GM15510 (cell line): ENCODE measurements around the gene PAPSS2.

Experiments
- POLR2A ChIP-seq: IDR thresholded peaks from 3 replicates; pipeline ENCODE4 v1.6.1; 2011; ENCODE audit warnings: borderline replicate concordance; ENCODE audit not compliant: insufficient read length; ENCODE audit errors: extremely low read depth

PAPSS2 gene

DNA sequence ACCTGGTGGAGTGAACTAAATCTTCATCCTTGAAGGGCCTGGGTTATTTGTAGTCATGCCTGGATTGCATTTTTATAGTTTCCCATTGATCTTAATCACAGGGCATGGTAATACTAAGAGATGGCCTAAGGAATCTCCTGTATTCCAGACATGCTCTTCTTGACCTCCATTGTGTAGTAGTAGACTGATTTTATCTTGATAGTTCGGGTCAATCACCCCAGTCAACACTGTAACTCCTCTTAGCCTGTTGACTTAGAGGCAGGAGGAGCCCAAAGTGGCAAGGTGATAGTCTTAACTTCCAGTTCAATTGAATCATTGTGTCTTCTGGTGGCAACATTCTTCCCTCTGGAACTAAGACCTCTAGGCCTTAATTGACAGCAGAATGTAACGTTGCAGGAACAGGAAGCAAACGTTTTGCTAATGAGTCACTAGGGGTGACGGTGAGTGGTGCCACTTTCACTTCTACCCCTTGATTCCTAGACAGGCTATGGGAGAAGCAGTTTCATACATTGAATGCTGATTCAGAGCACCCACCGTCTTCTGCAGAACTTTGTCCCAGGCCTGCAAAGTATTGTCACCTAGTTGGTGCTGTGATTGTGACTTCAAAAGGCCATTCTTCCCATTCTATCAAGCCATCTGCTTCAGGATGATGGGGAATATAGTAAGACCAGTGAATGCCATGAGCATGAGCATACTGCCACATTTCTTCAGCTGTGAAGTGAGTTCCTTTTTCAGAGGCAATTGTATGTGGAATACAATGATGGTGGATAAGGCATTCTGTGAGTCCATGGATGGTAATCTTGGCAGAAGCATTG, 24.0 kb upstream of the PAPSS2 start:
- TF ChIP-seq POLR2A, result no peak

DNA sequence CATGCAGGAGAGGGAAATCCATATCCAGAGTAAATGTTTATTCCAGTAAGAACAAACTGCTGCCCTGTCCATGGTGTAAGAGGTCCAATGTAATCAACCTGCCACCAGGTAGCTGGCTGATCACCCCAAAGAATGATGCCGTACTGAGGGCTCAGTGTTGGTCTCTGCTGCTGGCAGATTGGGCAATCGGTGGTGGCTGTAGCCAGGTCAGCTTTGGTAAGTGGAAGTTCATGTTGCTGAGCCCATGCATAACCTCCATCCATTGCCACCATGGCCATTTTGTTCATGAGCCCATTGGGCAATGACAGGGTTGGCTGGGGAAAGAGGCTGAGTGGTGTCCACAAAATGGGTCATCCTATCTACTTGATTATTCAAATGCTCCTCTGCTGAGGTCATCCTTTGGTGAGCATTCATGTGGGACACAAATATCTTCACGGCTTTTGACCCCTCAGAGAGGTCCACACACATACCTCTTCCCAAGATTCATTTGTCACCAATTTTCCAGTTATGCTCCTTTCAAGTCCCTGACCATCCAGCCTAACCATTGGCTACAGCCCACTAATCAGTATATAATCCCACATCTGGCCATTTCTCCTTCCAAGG, 23.3 kb upstream of the PAPSS2 start:
- TF ChIP-seq POLR2A, result no peak

DNA sequence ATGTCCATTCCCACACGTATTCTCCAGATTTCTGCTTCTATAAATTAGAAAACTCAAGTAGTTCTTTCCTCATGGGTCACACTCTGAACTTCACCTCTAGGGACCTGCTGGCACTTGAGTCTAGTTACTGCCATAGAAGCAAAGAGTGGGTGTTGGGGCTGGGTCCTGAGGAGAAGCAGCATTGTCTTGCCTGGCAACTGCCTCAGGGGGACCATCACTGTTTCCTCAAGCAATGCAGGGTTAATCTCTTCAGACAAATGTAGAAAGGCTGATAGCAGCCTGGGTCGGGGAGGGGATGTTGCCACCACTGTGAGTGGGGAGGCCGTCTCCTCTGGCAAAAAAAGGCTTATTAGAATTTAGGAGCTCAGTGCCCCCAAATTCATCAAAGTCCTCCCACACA, 20.2 kb upstream of the PAPSS2 start:
- no peak for TF ChIP-seq POLR2A

DNA sequence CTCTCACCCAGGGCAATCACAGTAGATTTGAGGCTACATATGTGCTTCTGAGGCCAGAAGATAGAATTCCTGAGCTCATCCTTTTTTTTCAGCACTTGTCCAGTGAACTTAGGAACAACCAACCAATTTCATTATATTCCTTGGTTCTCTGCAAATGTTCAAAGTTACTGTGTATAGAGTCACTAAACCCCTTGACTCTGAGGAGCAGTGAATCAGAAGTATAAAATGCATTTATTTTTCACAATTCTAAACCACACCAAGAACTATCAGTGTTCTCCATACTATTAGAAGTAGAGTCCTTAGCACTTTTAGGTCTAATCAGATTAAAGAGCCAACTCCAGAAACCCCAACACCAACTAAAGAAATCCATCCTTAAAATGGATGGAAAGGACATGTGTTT, 19.6 kb upstream of the PAPSS2 start:
- TF ChIP-seq POLR2A, result no peak

DNA sequence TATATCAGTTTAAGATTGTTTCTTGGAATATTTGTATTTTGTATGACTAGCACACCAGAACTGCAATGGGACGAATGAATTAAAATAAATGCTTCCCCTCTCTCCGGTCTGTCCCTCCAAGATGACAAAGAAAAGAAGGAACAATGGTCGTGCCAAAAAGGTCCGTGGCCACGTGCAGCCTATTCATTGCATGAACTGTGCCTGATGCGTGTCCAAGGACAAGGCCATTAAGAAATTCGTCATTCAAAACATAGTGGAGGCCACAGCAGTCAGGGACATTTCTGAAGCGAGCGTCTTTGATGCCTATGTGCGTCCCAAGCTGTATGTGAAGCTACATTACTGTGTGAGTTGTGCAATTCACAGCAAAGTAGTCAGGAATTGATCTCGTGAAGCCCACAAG, 17.2 kb upstream of the PAPSS2 start:
- no peak for TF ChIP-seq POLR2A

DNA sequence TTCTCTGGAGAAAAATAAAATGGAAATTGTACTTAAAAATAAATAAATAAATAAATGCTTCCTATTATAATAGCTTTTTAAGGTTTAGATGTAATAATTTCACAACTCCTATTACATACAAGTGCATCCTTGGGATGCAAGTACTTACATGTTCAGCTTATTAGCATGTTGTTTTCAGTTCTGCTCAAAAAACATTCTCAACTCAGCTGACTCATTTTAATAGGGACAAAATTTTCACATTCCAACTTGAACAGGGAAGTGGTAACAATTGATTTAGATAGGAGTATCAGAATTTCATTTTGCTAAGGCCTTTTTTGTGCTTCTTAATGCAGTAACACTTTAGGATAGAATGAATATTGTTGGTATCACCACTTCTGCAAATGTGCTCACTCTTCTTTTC, 16.7 kb upstream of the PAPSS2 start:
- TF ChIP-seq POLR2A, result no peak

DNA sequence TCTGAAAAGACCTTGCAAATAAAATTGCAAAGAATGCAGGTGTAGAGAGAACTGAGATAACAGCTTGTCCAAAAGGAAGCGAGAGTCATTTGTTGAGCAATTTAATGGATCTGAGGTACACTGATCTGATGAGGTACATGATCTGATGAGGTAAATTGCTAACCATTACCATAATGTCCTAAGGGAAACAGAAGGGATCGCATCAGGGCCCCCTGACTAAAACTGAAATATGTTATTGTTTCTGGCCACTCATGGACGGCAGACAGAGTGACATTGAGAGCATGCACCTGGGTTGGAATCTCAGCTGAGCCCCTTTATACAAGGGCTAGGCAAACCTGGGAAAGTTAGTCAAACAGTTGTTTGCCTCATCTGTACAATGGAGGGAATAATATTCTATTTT, 15.8 kb upstream of the PAPSS2 start:
- TF ChIP-seq POLR2A, result no peak

DNA sequence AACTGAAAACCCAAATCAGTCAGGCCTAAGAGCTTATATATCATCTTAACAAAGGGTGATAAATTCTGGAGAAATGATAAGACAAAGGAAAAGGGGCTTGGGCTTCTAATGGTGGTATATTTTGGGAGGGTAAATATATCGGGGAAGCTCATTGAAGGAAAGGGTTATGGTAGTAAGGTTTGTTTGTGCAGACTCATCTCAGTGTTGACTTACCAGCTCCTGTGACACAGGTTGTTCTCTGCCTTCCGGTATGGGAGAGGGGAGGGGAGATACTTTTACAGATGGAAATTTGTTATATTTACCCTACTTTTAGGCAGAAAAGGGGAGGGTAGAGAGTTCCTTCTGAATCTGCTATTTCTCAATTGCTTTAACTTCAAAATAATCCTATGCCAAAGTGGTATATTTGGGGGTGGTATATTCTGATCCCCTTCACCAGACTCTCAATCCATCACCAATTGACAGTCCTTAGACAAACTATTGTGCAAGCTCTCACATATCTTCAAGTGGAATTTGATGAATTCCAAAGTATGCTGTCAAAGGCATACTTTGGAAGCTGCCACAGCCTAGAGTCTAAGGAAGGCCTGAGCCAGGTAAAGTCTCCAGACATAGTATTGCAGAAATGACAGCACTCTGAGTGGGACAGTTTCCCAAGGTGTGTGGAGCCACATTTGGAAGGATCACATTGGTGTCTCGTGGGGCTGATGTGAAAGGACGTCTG, 13.3 kb upstream of the PAPSS2 start:
- no peak for TF ChIP-seq POLR2A

DNA sequence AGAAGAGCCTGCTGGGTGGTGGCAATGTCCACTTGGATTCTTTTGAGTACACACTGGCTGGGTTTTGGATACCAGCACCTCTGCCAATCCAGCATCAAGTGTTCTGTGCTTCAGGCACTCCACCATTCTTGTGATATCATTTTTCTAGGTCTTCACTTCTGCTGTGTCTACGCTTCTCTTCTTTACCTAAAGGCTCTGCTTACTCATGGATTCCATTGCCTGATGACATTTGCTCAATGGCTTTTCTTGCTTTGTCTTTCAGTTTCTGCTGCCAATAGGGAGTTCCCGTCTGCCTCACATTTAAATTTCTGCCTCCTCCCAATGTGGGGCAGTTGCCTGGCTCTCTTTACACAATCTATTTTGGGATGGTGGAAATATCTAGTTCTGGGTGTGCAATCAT, 12.7 kb upstream of the PAPSS2 start:
- no peak for TF ChIP-seq POLR2A

DNA sequence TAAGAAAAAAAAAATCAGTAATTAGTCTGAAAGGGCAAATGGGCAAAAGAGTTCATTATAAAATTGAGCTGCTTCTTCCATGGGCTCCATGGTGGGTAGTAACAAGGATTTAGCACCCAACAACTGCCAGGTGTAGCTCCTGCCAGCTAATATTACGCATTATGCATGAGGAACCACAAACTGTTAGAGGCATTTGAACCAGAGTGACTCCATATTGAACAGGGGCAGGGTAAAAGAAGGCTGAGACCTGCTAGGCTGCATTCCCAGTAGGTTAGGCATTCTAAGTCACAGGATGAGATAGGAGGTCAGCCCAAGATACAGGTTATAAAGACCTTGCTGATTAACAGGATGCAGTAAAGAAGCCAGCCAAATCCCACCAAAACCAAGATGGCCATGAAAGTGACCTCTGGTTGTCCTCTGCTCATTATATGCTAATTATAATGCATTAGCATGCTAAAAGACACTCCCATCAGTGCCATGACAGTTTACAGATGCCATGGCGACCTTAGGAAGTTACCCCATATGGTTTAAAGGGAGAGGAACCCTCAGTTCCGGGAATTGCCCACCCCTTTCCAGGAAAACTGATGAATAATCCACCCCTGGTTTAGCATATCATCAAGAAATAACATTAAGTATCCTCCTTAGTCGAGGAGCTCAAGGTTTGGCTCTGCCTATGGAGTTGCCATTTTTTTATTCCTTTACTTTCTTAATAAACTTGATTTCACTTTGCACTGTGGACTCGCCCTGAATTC, 8.7 kb upstream of the PAPSS2 start:
- TF ChIP-seq POLR2A, result no peak

DNA sequence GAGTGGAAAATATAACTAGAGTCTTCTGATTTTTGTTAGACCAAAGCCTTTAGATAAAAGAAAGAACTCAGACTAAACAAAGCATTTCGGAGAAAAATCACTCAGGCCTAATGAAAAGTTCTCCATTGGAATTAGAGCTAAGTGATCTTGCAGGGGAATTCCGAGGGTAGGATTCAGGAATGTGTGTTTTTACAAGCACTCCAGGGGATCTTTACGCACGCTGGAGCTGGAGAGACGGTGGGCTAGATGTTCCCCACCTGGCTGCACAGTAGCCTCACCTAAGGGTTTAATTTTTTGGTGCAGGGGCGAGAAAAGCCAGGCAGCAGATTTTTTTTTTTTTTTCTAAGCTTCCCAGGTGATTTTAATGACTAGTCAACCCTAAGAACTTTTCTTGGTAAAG, 7.9 kb upstream of the PAPSS2 start:
- no peak for TF ChIP-seq POLR2A

DNA sequence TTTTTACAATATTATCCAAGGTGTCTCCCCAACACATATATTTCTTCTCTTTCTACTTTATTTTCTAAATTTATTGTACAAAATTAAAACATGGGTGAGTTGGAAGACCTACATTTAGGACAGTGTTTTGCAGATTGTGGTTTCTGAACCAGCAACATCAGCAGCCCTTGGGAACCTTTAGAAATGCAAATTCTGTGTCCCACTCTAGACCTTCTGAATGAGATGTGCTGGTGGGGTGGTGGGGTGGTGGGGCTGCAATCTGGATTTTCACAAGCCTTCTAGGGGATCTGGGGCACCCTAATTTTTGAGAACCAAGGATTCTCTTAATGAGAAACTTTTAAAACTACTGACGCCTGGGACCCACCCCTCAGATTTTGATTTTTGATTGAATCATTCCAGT, 7.4 kb upstream of the PAPSS2 start:
- no peak for TF ChIP-seq POLR2A

DNA sequence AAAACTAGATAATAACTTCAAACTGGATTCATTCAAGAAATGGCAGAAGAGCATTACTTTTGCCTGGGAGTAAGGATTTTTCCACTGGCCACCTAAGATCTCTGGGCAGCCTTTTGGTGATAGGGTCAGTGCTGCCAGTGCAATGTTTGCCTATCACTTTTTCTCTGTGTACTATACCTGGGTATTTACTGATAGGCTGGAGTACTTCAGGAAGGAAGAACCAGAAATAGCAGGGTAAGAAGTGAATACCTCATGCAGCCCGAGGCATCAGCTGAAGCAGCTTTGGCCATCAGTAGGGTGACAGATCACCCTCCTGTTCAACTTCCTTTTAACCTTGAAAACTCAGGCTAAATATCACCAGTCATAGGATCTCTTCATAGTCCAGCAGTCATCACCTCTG, 5.5 kb upstream of the PAPSS2 start:
- no peak for TF ChIP-seq POLR2A

DNA sequence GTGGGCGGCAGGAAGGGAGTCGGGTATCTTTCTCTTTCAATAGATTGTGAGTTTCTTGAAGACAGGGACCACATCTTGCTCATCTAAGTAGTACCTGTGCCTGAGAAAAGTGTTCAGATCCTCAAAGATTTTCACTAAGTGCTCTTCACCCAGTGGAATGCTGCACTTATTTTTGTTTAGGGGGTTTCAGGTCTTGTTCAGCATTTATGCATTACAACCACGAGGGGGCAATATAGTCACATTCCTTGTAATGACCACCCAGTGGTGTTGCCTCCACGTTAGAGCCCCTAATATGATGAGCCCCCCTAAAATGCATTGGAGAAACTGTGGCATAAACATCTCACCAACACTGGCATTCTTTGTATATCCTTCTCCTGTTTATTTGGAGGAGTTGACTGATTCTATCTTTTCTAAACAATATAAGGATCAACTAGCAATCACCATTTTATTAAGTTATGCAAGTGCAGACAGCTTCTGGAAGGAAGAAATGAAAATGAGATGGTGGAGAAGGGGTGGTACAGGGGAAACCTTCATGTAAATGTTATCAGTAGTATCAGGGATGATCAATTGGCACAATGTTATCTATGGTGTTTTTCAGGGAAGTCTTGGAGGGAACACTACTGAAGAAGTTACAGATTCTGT, 3.1 kb upstream of the PAPSS2 start:
- no peak for TF ChIP-seq POLR2A

DNA sequence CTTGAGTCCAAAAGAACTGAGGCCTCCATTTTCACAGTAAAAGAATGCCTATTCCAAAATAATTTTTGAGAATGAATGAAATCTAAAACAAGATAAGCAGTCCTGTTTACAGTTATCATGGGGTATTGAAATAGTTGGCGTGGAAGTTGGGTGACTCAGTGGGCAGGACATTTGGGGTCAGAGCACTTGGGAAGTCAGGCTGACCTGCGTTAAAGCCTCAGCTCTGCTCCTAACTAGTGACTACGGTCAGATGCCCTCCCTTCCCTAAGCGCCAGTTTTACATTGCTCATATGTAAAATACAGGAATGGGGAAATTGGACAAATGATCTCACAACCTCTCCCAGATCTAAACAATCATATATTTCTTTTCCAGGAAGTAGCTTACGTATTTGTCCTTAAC, 2.3 kb upstream of the PAPSS2 start:
- TF ChIP-seq POLR2A, result no peak
